Activated CD8-positive, alpha-beta T cell treated with anti-CD3 and anti-CD28 coated beads for 36 hours (primary cell): ENCODE data around the gene MAP3K10. TPM values are rescaled to one million over a fixed set of nuclear protein-coding genes. Genes with fewer than 3 reads are reported as not detected.

Experiments
- ATAC-seq: fragments of 200-7000 bp; cut with Tn5 transposase; one replicate; pipeline ENCODE4 v1.10.0; 2021; ENCODE audit warnings: mild to moderate bottlenecking, moderate library complexity
- CTCF ChIA-PET: fragments of 350-600 bp; sonication (Branson Sonifier 250); formaldehyde crosslinking; loops from one replicate; lab custom pipeline; 2021; ENCODE audit warnings: antibody characterized with exemption; lab: Charles Lee
- POLR2A ChIA-PET: fragments of 350-600 bp; sonication (Branson Sonifier 250); formaldehyde crosslinking; loops from one replicate; lab custom pipeline; 2021; ENCODE audit warnings: antibody characterized with exemption; lab: Charles Lee
- DNase-seq: peaks from one replicate; pipeline ENCODE4 v3.0.0-alpha.2; 2020
- H3K27ac Mint-ChIP-seq: one replicate; pipeline ENCODE4 v1.8.0; 2021; ENCODE audit warnings: mild to moderate bottlenecking, mixed read lengths
- H3K27me3 Mint-ChIP-seq: one replicate; pipeline ENCODE4 v1.8.0; 2021; ENCODE audit warnings: mixed read lengths
- H3K36me3 Mint-ChIP-seq: one replicate; pipeline ENCODE4 v1.8.0; 2021; ENCODE audit warnings: low read depth, mixed read lengths
- H3K4me1 Mint-ChIP-seq: one replicate; pipeline ENCODE4 v1.8.0; 2021; ENCODE audit warnings: low read depth, mixed read lengths
- H3K4me3 Mint-ChIP-seq: one replicate; pipeline ENCODE4 v1.8.0; 2021; ENCODE audit warnings: mild to moderate bottlenecking, moderate library complexity, mixed read lengths
- H3K9me3 Mint-ChIP-seq: one replicate; pipeline ENCODE4 v1.8.0; 2021; ENCODE audit warnings: mixed read lengths
- intact Hi-C: fragments of 100-400 bp; cut with micrococcal nuclease; formaldehyde crosslinking; loops from one replicate; pipeline ENCODE4 v1.10.0; 2022
- total RNA-seq, 2 experiments: library from RNA; stranded (reverse); gene quantifications; one replicate each; pipeline ENCODE4 v1.2.3, GENCODE V29; 2021
- TF ChIP-seq, protein P1 (sequence below): fragments of 200-600 bp; IDR thresholded peaks from one replicate; pipeline ENCODE4 v1.8.0; 2022; ENCODE audit warnings: antibody characterized with exemption, mild to moderate bottlenecking

Gene MAP3K10
- total RNA-seq, 2 experiments from 2014 or later, result 11.3 to 12.6 TPM

DNA sequence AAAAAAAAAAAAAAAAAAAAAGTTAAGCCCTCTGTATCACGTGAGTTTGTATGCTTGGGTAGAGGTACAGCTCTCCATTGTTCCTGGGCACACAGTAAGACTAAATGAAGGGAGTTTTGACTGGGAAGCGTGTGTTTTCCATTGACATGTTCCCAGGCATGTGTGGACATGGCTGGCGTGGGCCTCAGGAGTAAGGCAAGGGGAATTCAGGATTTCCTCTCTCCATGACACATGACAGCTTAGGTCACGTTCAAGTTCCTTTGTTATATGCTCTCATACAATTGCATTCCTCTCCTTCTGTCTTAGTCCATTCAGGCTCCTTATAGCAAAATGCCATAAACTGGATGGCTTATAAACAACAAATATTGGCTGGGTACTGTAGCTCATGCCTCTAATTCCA is 17.1 kb upstream of the MAP3K10 start:
- H3K4me1 Mint-ChIP-seq, result no peaks in the 10 kb centered on the region
- H3K9me3 Mint-ChIP-seq, result no peaks in the 10 kb centered on the region
- DNase-seq (no peak), ATAC-seq (no peak)
- ChIA-PET CTCF (interaction anchor here (3.7 kb wide), 1 partner anchor 8 kb away, joined by 25 read pairs; no protein-coding TSS in a partner anchor), POLR2A (interaction anchor here (1.1 kb wide), 1 partner anchor 16 kb away, joined by 4 read pairs; no protein-coding TSS in a partner anchor)
- H3K27ac Mint-ChIP-seq, result no peak overlapping the region
- no peak overlapping the region for H3K4me3 Mint-ChIP-seq
- H3K27me3 Mint-ChIP-seq, result peaks cover 4% of the 10 kb centered on the region
- no peaks in the 10 kb centered on the region for H3K36me3 Mint-ChIP-seq
- intact Hi-C loops, result no loop called here
- TF ChIP-seq, protein P1, sequence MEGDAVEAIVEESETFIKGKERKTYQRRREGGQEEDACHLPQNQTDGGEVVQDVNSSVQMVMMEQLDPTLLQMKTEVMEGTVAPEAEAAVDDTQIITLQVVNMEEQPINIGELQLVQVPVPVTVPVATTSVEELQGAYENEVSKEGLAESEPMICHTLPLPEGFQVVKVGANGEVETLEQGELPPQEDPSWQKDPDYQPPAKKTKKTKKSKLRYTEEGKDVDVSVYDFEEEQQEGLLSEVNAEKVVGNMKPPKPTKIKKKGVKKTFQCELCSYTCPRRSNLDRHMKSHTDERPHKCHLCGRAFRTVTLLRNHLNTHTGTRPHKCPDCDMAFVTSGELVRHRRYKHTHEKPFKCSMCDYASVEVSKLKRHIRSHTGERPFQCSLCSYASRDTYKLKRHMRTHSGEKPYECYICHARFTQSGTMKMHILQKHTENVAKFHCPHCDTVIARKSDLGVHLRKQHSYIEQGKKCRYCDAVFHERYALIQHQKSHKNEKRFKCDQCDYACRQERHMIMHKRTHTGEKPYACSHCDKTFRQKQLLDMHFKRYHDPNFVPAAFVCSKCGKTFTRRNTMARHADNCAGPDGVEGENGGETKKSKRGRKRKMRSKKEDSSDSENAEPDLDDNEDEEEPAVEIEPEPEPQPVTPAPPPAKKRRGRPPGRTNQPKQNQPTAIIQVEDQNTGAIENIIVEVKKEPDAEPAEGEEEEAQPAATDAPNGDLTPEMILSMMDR, result no peak

DNA sequence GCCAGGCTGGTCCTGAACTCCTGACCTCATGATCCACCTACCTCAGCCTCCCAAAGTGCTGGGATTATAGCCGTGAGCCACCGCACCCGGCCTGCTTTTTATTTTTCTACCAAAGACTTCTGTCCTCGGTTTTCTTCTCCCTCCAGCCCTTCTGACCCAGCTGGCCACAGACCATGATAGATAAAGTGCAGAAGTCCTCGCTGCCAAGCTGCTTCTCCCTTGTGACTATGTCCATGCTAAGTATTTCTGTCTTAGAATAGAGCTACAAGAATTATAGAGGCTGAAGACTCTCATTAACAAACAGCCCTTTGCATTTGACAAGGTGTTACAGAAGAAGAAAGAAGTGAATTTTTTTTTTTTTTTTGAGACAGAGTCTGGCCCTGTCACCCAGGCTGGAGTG is 15.4 kb upstream of the MAP3K10 start:
- no peaks in the 10 kb centered on the region for H3K4me1 Mint-ChIP-seq
- no peaks in the 10 kb centered on the region for H3K36me3 Mint-ChIP-seq
- CTCF ChIA-PET, result interaction anchor here (0.7 to 3.7 kb wide), 4 partner anchors 10 to 101 kb away, joined by 3 to 25 read pairs (median 4); no protein-coding TSS in a partner anchor
- POLR2A ChIA-PET, result interaction anchor here (0.9 kb wide), 1 partner anchor 47 kb away, joined by 3 read pairs; no protein-coding TSS in a partner anchor
- intact Hi-C loops, result no loop called here
- ATAC-seq (no peak), DNase-seq (no peak)
- H3K9me3 Mint-ChIP-seq, result no peaks in the 10 kb centered on the region
- TF ChIP-seq, protein P1, result no peak
- H3K27me3 Mint-ChIP-seq, result peaks cover 5% of the 10 kb centered on the region
- H3K27ac Mint-ChIP-seq, result no peak overlapping the region
- no peak overlapping the region for H3K4me3 Mint-ChIP-seq

DNA sequence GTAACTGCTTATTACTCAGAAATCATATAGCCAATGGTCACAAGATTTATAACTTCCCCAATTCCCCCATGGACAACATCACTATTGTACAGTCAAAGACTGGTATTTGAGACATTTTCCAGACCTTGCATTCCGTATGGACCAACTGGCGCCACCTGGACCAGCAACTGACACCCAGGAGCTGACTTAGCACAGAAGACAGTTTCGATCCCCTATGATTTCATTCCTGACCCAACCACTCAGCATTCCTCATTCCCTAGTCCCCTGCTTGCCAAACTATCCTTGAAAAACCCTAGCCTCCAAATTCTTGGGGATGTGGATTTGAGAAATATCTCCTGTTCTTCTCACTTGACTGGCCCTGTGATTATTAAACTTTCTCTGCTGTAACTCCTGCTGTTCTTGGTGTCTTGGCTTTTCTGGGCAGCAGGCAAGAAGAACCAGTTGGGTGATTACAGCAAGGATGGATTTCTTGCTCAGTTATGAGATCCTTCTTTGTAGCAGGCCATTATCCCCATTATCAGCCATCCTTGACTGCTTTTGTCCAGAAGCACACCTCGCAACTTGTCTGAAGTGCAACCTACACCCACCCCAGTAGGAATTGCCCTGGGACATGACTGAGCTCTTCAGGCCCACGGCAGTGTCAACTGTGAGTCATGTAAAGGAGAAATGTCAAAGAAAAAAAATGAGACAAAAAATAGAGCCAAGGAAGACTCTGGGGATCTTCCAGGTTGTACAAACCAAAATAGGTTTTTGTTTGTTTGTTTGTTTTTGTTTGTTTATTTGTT is 13.7 kb upstream of the MAP3K10 start:
- Mint-ChIP-seq H3K36me3 (no peaks in the 10 kb centered on the region), H3K4me1 (no peaks in the 10 kb centered on the region), H3K4me3 (no peak overlapping the region), H3K27me3 (peaks cover 5% of the 10 kb centered on the region), H3K27ac (no peak overlapping the region), H3K9me3 (no peaks in the 10 kb centered on the region)
- intact Hi-C loops, result no loop called here
- ChIA-PET CTCF (interaction anchor here (3.7 kb wide), 1 partner anchor 12 kb away, joined by 25 read pairs; no protein-coding TSS in a partner anchor), POLR2A (no interaction called here)
- no peak for DNase-seq
- ATAC-seq, result no peak
- TF ChIP-seq, protein P1, result no peak

DNA sequence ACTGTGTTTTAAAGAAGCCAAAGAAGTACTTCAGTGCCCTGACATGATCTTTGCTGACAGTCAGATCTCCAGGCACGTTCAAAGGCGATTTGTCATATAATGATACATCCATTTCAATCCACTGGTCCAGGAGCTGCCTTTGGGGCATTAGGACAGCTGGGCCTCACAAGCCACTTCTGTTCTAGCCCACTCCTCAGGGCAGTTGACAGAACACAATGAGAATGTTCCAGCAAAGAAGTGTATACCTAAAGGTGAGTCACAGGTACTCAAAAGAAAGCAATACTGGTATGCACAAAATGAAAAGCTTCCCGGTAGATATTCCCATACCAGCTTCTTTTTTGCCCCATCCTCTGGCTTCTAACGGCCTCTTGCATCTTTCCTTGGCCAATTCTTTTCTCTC is 12.5 kb upstream of the MAP3K10 start:
- Mint-ChIP-seq H3K36me3 (no peaks in the 10 kb centered on the region), H3K4me3 (no peak overlapping the region), H3K9me3 (no peaks in the 10 kb centered on the region), H3K27me3 (peaks cover 5% of the 10 kb centered on the region), H3K4me1 (no peaks in the 10 kb centered on the region), H3K27ac (no peak overlapping the region)
- TF ChIP-seq, protein P1, result no peak
- CTCF ChIA-PET, result interaction anchor here (0.6 kb wide), 1 partner anchor 40 kb away, joined by 3 read pairs; no protein-coding TSS in a partner anchor
- DNase-seq, result no peak
- ATAC-seq, result no peak
- POLR2A ChIA-PET, result interaction anchor here (2.3 kb wide), 1 partner anchor 11 kb away, joined by 5 read pairs; no protein-coding TSS in a partner anchor
- intact Hi-C loops, result no loop called here

DNA sequence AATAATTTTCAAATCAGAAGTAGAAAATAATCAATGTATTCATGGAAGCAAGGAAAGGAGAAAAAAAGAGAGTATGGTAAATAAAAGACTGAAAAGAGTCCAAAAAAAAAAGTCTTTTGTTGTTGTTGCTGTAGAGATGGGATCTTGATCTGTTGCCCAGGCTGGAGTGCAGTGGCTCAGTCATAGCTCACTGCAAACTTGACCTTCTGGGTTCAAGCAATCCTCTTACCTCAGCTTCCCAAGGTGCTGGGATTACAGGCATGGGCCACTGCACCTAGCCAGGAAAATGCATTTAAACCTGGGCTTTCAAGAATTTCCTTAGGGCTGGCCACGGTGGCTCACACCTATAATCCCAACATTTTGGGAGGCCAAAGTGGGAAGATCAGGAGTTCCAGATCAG is 7.0 kb upstream of the MAP3K10 start:
- DNase-seq (no peak), ATAC-seq (no peak)
- H3K4me3 Mint-ChIP-seq, result no peak overlapping the region
- TF ChIP-seq, protein P1, result no peak
- intact Hi-C loops, result no loop called here
- no peaks in the 10 kb centered on the region for H3K4me1 Mint-ChIP-seq
- H3K9me3 Mint-ChIP-seq, result no peaks in the 10 kb centered on the region
- H3K27me3 Mint-ChIP-seq, result peaks cover 1% of the 10 kb centered on the region
- no peak overlapping the region for H3K27ac Mint-ChIP-seq
- H3K36me3 Mint-ChIP-seq, result no peaks in the 10 kb centered on the region
- ChIA-PET POLR2A (no interaction called here), CTCF (no interaction called here)
